Left lung (tissue), 10 donors: Measurements from ENCODE around the gene TMEM117. TPM values are rescaled to one million over a fixed set of nuclear protein-coding genes. Genes with fewer than 3 reads are reported as not detected.

Experiments
- ATAC-seq: fragments of 200-7000 bp; cut with Tn5 transposase; one replicate; pipeline ENCODE4 v1.9.1; 2020; ENCODE audit warnings: moderate library complexity
- DNase-seq, 4 donors: peaks; one replicate each; pipeline ENCODE4 v3.0.0-alpha.2; 2013 to 2020
- H3K27ac ChIP-seq, 2 donors: fragments of 200-600 bp; sonication (generic) in 1 of 2; one replicate each; pipeline versions ENCODE4 v1.5.0 to v1.8.0; 2020 to 2021
- H3K27me3 ChIP-seq, 2 donors: fragments of 200-600 bp; sonication (generic) in 1 of 2; one replicate each; pipeline versions ENCODE4 v1.5.0 to v1.8.0; 2020 to 2021
- H3K36me3 ChIP-seq, 2 donors: fragments of 200-600 bp; sonication (generic) in 1 of 2; one replicate each; pipeline versions ENCODE4 v1.5.0 to v1.8.0; 2020 to 2021
- H3K4me1 ChIP-seq, 2 donors: fragments of 200-600 bp; one replicate each; pipeline ENCODE4 v1.8.0; 2021
- H3K4me3 ChIP-seq, 2 donors: fragments of 200-600 bp; sonication (generic) in 1 of 2; one replicate each; pipeline versions ENCODE4 v1.5.0 to v1.8.0; 2020 to 2021; ENCODE audit warnings: mild to moderate bottlenecking in 1 of 2
- H3K9me3 ChIP-seq, 2 donors: fragments of 200-600 bp; sonication (generic) in 1 of 2; one replicate each; pipeline versions ENCODE4 v1.5.0 to v1.8.0; 2020 to 2021
- CTCF ChIP-seq, 2 donors: fragments of 200-600 bp; sonication (generic) in 1 of 2; IDR thresholded peaks; one replicate each; pipeline versions ENCODE4 v1.5.0 to v1.8.0; 2021; ENCODE audit warnings: antibody characterized with exemption in 2 of 2
- intact Hi-C, 2 donors: fragments of 100-400 bp; cut with DNase I; formaldehyde crosslinking; loops; one replicate each; pipeline versions ENCODE4 v1.11.2 to v1.14.2; 2022
- polyA plus RNA-seq, 6 donors: library from polyadenylated mRNA; unstranded; fragments of 120-200 nt; gene quantifications; one replicate each; pipeline ENCODE4 v1.2.1, GENCODE V29; 2013; ENCODE audit not compliant: insufficient read length in 6 of 6
- total RNA-seq, 2 donors: library from RNA; stranded (reverse); fragmentation: NEBNext Ultra II Directional; extraction: Animal tissue kit (Norgen Biotek cat#: 25700); gene quantifications; one replicate each; pipeline ENCODE4 v1.2.1, GENCODE V29; 2021
- donor health status: DM: no; HTN: yes; CAD: no.
- donor health status: DM: no; HTN: no; CAD: no.

The TMEM117 gene
- total and polyA plus RNA-seq, 8 donors, result 3.9 to 7.9 (median 6.7) TPM

GRCh38 chr12:44260581-44260980 is 424.7 kb downstream of the TMEM117 start:
- intact Hi-C loops, result no loop called here
- Histone ChIP-seq H3K4me1 (no peaks in the 10 kb centered on the region), H3K36me3 (no peaks in the 10 kb centered on the region), H3K27ac (no peak overlapping the region), H3K4me3 (no peak overlapping the region), H3K9me3 (no peaks in the 10 kb centered on the region), H3K27me3 (no peaks in the 10 kb centered on the region)
- no peak for DNase-seq
- no peak for ATAC-seq
- no peak for TF ChIP-seq CTCF (IDR thresholded peaks at IDR 0.05)

- DNase-seq (no peak), ATAC-seq (no peak)
These were observed 449.6 kb downstream of the TMEM117 start for GRCh38 chr12:44285321-44285960.

GRCh38 chr12:44286336-44286735 is 450.5 kb downstream of the TMEM117 start:
- no peak for TF ChIP-seq CTCF (IDR thresholded peaks at IDR 0.05)
- H3K27me3 ChIP-seq, result no peaks in the 10 kb centered on the region
- ATAC-seq, result no peak

More at GRCh38 chr12:44285321-44285960, 449.6 kb downstream of the TMEM117 start:
- peaks cover 0 to 9% of the 10 kb centered on the region in 2 donors for H3K9me3 ChIP-seq
- no peaks in the 10 kb centered on the region for H3K4me1 ChIP-seq
- H3K27me3 ChIP-seq, result no peaks in the 10 kb centered on the region
- no peak overlapping the region for H3K4me3 ChIP-seq
- no peaks in the 10 kb centered on the region for H3K36me3 ChIP-seq
- intact Hi-C loops, result no loop called here
- no peak overlapping the region for H3K27ac ChIP-seq
- no peak for TF ChIP-seq CTCF (IDR thresholded peaks at IDR 0.05)

GRCh38 chr12:44286821-44287505 is 451.1 kb downstream of the TMEM117 start:
- no peak overlapping the region for H3K4me3 ChIP-seq
- TF ChIP-seq CTCF (IDR thresholded peaks at IDR 0.05), result no peak
- H3K27ac ChIP-seq, result no peak overlapping the region
- ATAC-seq (no peak), DNase-seq (no peak)
- H3K36me3 ChIP-seq, result no peaks in the 10 kb centered on the region
- no peaks in the 10 kb centered on the region for H3K27me3 ChIP-seq
- intact Hi-C loops, result no loop called here
- no peaks in the 10 kb centered on the region for H3K4me1 ChIP-seq
- H3K9me3 ChIP-seq, result peaks cover 0 to 22% of the 10 kb centered on the region in 2 donors

More at GRCh38 chr12:44286336-44286735, 450.5 kb downstream of the TMEM117 start:
- DNase-seq, result no peak
- Histone ChIP-seq H3K4me1 (no peaks in the 10 kb centered on the region), H3K27ac (no peak overlapping the region), H3K4me3 (no peak overlapping the region), H3K36me3 (no peaks in the 10 kb centered on the region), H3K9me3 (peaks cover 0 to 16% of the 10 kb centered on the region in 2 donors)
- intact Hi-C loops, result no loop called here

GRCh38 chr12:44287545-44287944 is 451.7 kb downstream of the TMEM117 start:
- H3K9me3 ChIP-seq, result peaks cover 0 to 22% of the 10 kb centered on the region in 2 donors
- TF ChIP-seq CTCF (IDR thresholded peaks at IDR 0.05), result no peak
- no peaks in the 10 kb centered on the region for H3K36me3 ChIP-seq
- no peak for DNase-seq
- H3K4me3 ChIP-seq, result no peak overlapping the region
- no peaks in the 10 kb centered on the region for H3K4me1 ChIP-seq
- intact Hi-C loops, result no loop called here
- H3K27me3 ChIP-seq, result no peaks in the 10 kb centered on the region
- no peak overlapping the region for H3K27ac ChIP-seq
- no peak for ATAC-seq
